IMR-90 (cell line): ENCODE data around the gene MYO3B. TPM values are rescaled to one million over a fixed set of nuclear protein-coding genes. Genes with fewer than 3 reads are reported as not detected.

Experiments used
- ATAC-seq: fragments of 200-7000 bp; cut with Tn5 transposase; 2 replicates; pipeline ENCODE4 v1.9.1; 2020; ENCODE audit warnings: low read depth, mild to moderate bottlenecking, moderate library complexity
- BruUV-seq: library from RNA; stranded (reverse); fragments of 400-500 nt; replicated peaks from 2 replicates; lab custom pipeline; 2021; lab: Mats Ljungman, UMichigan
- CTCF ChIA-PET: fragments of 300-600 bp; formaldehyde crosslinking; extraction: SDS; loops from one replicate; lab custom pipeline; 2021; ENCODE audit warnings: antibody characterized with exemption; lab: Yijun Ruan, JAX
- POLR2A ChIA-PET: fragments of 300-600 bp; sonication (Branson Sonifier 250); formaldehyde crosslinking; loops from one replicate; lab custom pipeline; 2022; ENCODE audit warnings: antibody characterized with exemption; ENCODE audit not compliant: unreplicated experiment; lab: Charles Lee
- DNase-seq: peaks from one replicate; pipeline ENCODE4 v3.0.0; 2013
- H2AFZ ChIP-seq: replicated peaks from 2 replicates; pipeline ENCODE3; 2013; ENCODE audit warnings: low read length, mild to moderate bottlenecking; ENCODE audit not compliant: poor library complexity
- H2AK5ac ChIP-seq: 2 replicates; pipeline ENCODE4 v1.6.1; 2013; ENCODE audit warnings: low read depth, low read length, inconsistent platforms
- H2AK9ac ChIP-seq: replicated peaks from 2 replicates; pipeline ENCODE3; 2013; ENCODE audit warnings: mild to moderate bottlenecking, low read depth, low read length, moderate library complexity; ENCODE audit not compliant: poor library complexity
- H2BK120ac ChIP-seq: 2 replicates; pipeline ENCODE4 v1.6.1; 2013; ENCODE audit warnings: low read depth, low read length, inconsistent platforms
- H2BK15ac ChIP-seq: 3 replicates; pipeline ENCODE4 v1.6.1; 2013; ENCODE audit warnings: low read depth, low read length, inconsistent platforms
- H2BK20ac ChIP-seq: 2 replicates; pipeline ENCODE4 v1.6.1; 2013; ENCODE audit warnings: low read depth, mild to moderate bottlenecking, inconsistent platforms, low read length, moderate library complexity
- H2BK5ac ChIP-seq: 2 replicates; pipeline ENCODE4 v1.6.1; 2013; ENCODE audit warnings: mild to moderate bottlenecking, low read depth, low read length, inconsistent platforms; ENCODE audit not compliant: poor library complexity, severe bottlenecking
- H3K14ac ChIP-seq: replicated peaks from 2 replicates; pipeline ENCODE4 v1.6.1; 2013; ENCODE audit warnings: low read depth, low read length, inconsistent platforms
- H3K18ac ChIP-seq: 2 replicates; pipeline ENCODE4 v1.6.1; 2013; ENCODE audit warnings: low read depth, low read length, control low read depth
- H3K23ac ChIP-seq: 2 replicates; pipeline ENCODE4 v1.6.1; 2013; ENCODE audit warnings: low read depth, low read length, inconsistent platforms
- H3K27ac ChIP-seq: 2 replicates; pipeline ENCODE4 v1.5.1; 2013; ENCODE audit warnings: mild to moderate bottlenecking, control low read depth, low read length; ENCODE audit not compliant: insufficient read depth
- H3K27me3 ChIP-seq: 2 replicates; pipeline ENCODE4 v1.6.1; 2013; ENCODE audit warnings: low read length; ENCODE audit not compliant: control insufficient read depth, insufficient read depth
- H3K36me3 ChIP-seq: 2 replicates; pipeline ENCODE4 v1.6.1; 2013; ENCODE audit warnings: low read length, mixed read lengths; ENCODE audit not compliant: control insufficient read depth, insufficient read depth
- H3K4ac ChIP-seq: 2 replicates; pipeline ENCODE4 v1.6.1; 2013; ENCODE audit warnings: low read depth, low read length, inconsistent platforms
- H3K4me1 ChIP-seq: 2 replicates; pipeline ENCODE4 v1.6.1; 2013; ENCODE audit warnings: low read length, mixed read lengths; ENCODE audit not compliant: control insufficient read depth, insufficient read depth
- H3K4me2 ChIP-seq: 2 replicates; pipeline ENCODE4 v1.6.1; 2013; ENCODE audit warnings: low read depth, mild to moderate bottlenecking, control low read depth, low read length, moderate library complexity
- H3K4me3 ChIP-seq: 2 replicates; pipeline ENCODE4 v1.5.1; 2013; ENCODE audit warnings: low read depth, mild to moderate bottlenecking, control low read depth, low read length, moderate library complexity; ENCODE audit not compliant: insufficient read depth
- H3K56ac ChIP-seq: 2 replicates; pipeline ENCODE4 v1.6.1; 2013; ENCODE audit warnings: low read length, inconsistent platforms; ENCODE audit not compliant: insufficient read depth; ENCODE audit errors: extremely low read depth
- H3K79me1 ChIP-seq, 2 experiments: 2 replicates each; pipeline ENCODE4 v1.6.1; 2013; ENCODE audit warnings: low read length in 2 of 2, inconsistent platforms in 1 of 2, low read depth in 1 of 2
- H3K9ac ChIP-seq: 2 replicates; pipeline ENCODE4 v1.6.1; 2013; ENCODE audit warnings: low read depth, low read length, control low read depth
- H3K9me1 ChIP-seq: 2 replicates; pipeline ENCODE4 v1.6.1; 2013; ENCODE audit warnings: low read length, inconsistent platforms; ENCODE audit not compliant: insufficient read depth
- H3K9me3 ChIP-seq: 2 replicates; pipeline ENCODE4 v1.6.1; 2013; ENCODE audit warnings: low read length; ENCODE audit not compliant: control insufficient read depth, insufficient read depth
- H4K20me1 ChIP-seq: 2 replicates; pipeline ENCODE4 v1.6.1; 2013; ENCODE audit warnings: low read length, inconsistent platforms; ENCODE audit not compliant: insufficient read depth
- H4K5ac ChIP-seq: 2 replicates; pipeline ENCODE4 v1.6.1; 2013; ENCODE audit warnings: mild to moderate bottlenecking, low read depth, low read length, control low read depth
- H4K8ac ChIP-seq, 2 experiments: 2 replicates each; pipeline ENCODE4 v1.6.1; 2013; ENCODE audit warnings: low read depth in 2 of 2, low read length in 2 of 2, control low read depth in 1 of 2, inconsistent platforms in 1 of 2
- H4K91ac ChIP-seq: 2 replicates; pipeline ENCODE4 v1.6.1; 2013; ENCODE audit warnings: low read depth, low read length, inconsistent platforms; ENCODE audit not compliant: insufficient read depth
- CHD1 ChIP-seq: IDR thresholded peaks from 2 replicates; pipeline ENCODE4 v1.6.1; 2012; ENCODE audit warnings: low read depth, low read length, improper control_type of control experiment
- FOS ChIP-seq: fragments of 150-350 bp; IDR thresholded peaks from 2 replicates; pipeline ENCODE4 v1.6.1; 2016; ENCODE audit warnings: low read depth, low read length
- MAFK ChIP-seq: IDR thresholded peaks from 2 replicates; pipeline ENCODE4 v1.6.1; 2012; ENCODE audit warnings: low read depth, low read length, improper control_type of control experiment
- MAZ ChIP-seq: IDR thresholded peaks from 2 replicates; pipeline ENCODE4 v1.6.1; 2012; ENCODE audit warnings: low read depth, mild to moderate bottlenecking, low read length, improper control_type of control experiment, moderate library complexity, borderline replicate concordance
- MXI1 ChIP-seq: IDR thresholded peaks from 2 replicates; pipeline ENCODE4 v1.6.1; 2012; ENCODE audit warnings: low read depth, mild to moderate bottlenecking, low read length, moderate library complexity, borderline replicate concordance
- NFE2L2 ChIP-seq: fragments of 150-350 bp; IDR thresholded peaks from 2 replicates; pipeline ENCODE4 v1.6.1; 2016; ENCODE audit warnings: low read depth, mild to moderate bottlenecking, low read length
- RAD21 ChIP-seq: IDR thresholded peaks from 2 replicates; pipeline ENCODE4 v1.6.1; 2012; ENCODE audit warnings: low read length, improper control_type of control experiment
- WGBS, 2 experiments: methylation state at CpG; one replicate each; pipeline versions ENCODE4 v1.1.5 to v1.1.7; 2013; ENCODE audit warnings: missing lambda C conversion rate in 2 of 2; ENCODE audit not compliant: insufficient read length in 1 of 2; ENCODE audit errors: extremely low coverage in 2 of 2; 5-methylcytosine and 5-hydroxymethylcytosine counted together
- dilution Hi-C: fragments of 300-500 bp; cut with HindIII; formaldehyde crosslinking; loops from one replicate; pipeline ENCODE4 v1.14.3; 2018; ENCODE audit warnings: low sequenced_read_pairs; ENCODE audit not compliant: unreplicated experiment
- in situ Hi-C: fragments of 300-500 bp; cut with MboI; formaldehyde crosslinking; loops from 3 replicates; pipeline ENCODE4 v1.14.3; 2019; ENCODE audit warnings: low sequenced_read_pairs, inconsistent platforms, mixed read lengths
- intact Hi-C: fragments of 100-400 bp; cut with micrococcal nuclease; formaldehyde crosslinking; loops from 2 replicates; pipeline ENCODE4 v1.10.0; 2022
- polyA plus RNA-seq, 3 experiments: library from polyadenylated mRNA; depleted of rRNA; stranded (reverse); fragments of >200 nt; gene quantifications; 2 replicates each; pipeline ENCODE4 v1.2.3, GENCODE V29; 2012; ENCODE audit warnings: low replicate concordance in 1 of 3
- total RNA-seq: library from RNA; depleted of rRNA; stranded (reverse); fragments of >200 nt; gene quantifications from 2 replicates; pipeline ENCODE4 v1.2.3, GENCODE V29; 2012

The MYO3B gene
- total and polyA plus RNA-seq, 2 of the 4 experiments (the other 2 are of a cell fraction), result 0.02 TPM; not detected in 1

GRCh38 chr2:170227507-170227947 lies 49.6 kb downstream of the MYO3B start:
- TF ChIP-seq NFE2L2, result no peak
- no peak for TF ChIP-seq FOS
- TF ChIP-seq MXI1, result no peak
- TF ChIP-seq MAFK, result no peak
- TF ChIP-seq CHD1, result no peak
- no peak for TF ChIP-seq MAZ
- no peak for TF ChIP-seq RAD21
- Histone ChIP-seq H3K14ac (no peak overlapping the region), H3K18ac (no peak overlapping the region), H2BK15ac (no peak overlapping the region), H3K4me1 (peaks cover 2% of the 10 kb centered on the region), H3K27me3 (no peaks in the 10 kb centered on the region), H3K4me3 (no peak overlapping the region), H4K20me1 (no peaks in the 10 kb centered on the region), H3K4me2 (no peak overlapping the region), H4K5ac (no peak overlapping the region), H2BK20ac (no peak overlapping the region), H3K27ac (no peak overlapping the region), H3K9me3 (no peaks in the 10 kb centered on the region), H3K9ac (no peak overlapping the region), H3K4ac (no peak overlapping the region), H2AK9ac (no peak overlapping the region), H3K36me3 (no peaks in the 10 kb centered on the region), H2BK120ac (no peak overlapping the region), H2AFZ (no peak overlapping the region), H3K79me1 (no peaks in the 10 kb centered on the region), H2BK5ac (no peak overlapping the region), H2AK5ac (no peak overlapping the region), H3K56ac (no peak overlapping the region), H3K9me1 (no peaks in the 10 kb centered on the region), H4K8ac (no peak overlapping the region), H3K23ac (no peak overlapping the region), H4K91ac (no peak overlapping the region)
- no CpG with 5 or more reads among the region's 4 CpGs for WGBS, 2 experiments
- in situ Hi-C loops, result no loop called here
- no TSS peak for BruUV-seq
- no peak for ATAC-seq
- ChIA-PET POLR2A (no interaction called here), CTCF (no interaction called here)
- no peak for DNase-seq
- dilution Hi-C loops, result no loop called here
- intact Hi-C loops, result loop anchor here (10.0 kb wide), 2 partner anchors 263 to 293 kb away; no protein-coding TSS in a partner anchor
